NT2/D1 (cell line): ENCODE measurements around the gene SHISAL2A.

Experiments
- SUZ12 ChIP-seq: IDR thresholded peaks from 2 replicates; pipeline ENCODE4 v1.6.1; 2011; ENCODE audit not compliant: insufficient read length, insufficient read depth; ENCODE audit errors: extremely low read depth
- YY1 ChIP-seq: IDR thresholded peaks from 2 replicates; pipeline ENCODE4 v1.6.1; 2011; ENCODE audit not compliant: insufficient read length, insufficient read depth
- ZNF274 ChIP-seq: IDR thresholded peaks from 2 replicates; pipeline ENCODE4 v1.6.1; 2011; ENCODE audit warnings: mild to moderate bottlenecking, low read depth, low read length

GRCh38 chr1:52628614-52629324, 4.2 kb upstream of the SHISAL2A start:
- TF ChIP-seq YY1 (no peak), SUZ12 (no peak), ZNF274 (no peak)
